GM19438 (cell line): Measurements from ENCODE around the gene KBTBD2.
"Not testable (repeated sequence)": the region's sequence is repeated elsewhere in the genome, so short reads cannot be mapped to it uniquely, and the experiment has no call there.

Source experiments
- ATAC-seq: cut with Tn5 transposase; IDR thresholded peaks from one replicate; pipeline ENCODE4 v1.9.1; 2021; ENCODE audit warnings: low read depth; ENCODE audit not compliant: unreplicated experiment

The KBTBD2 gene

GRCh38 chr7:32857063-32857462 lies 34.5 kb downstream of the KBTBD2 start:
- not testable (repeated sequence) for ATAC-seq

GRCh38 chr7:32855837-32856775 lies 35.5 kb downstream of the KBTBD2 start:
- not testable (repeated sequence) for ATAC-seq

- ATAC-seq = not testable (repeated sequence)
These were observed 40.9 kb downstream of the KBTBD2 start for GRCh38 chr7:32850654-32851053.

GRCh38 chr7:32848655-32849054 lies 42.9 kb downstream of the KBTBD2 start:
- ATAC-seq = not testable (repeated sequence)

- peak; percentile 100 for ATAC-seq
These were observed 44.8 kb downstream of the KBTBD2 start for GRCh38 chr7:32846630-32847225.

- not testable (repeated sequence) for ATAC-seq
These were observed 46.8 kb downstream of the KBTBD2 start for GRCh38 chr7:32844748-32845147.

GRCh38 chr7:32843763-32844162 lies 47.8 kb downstream of the KBTBD2 start:
- ATAC-seq = not testable (repeated sequence)

GRCh38 chr7:32839846-32840245 lies 51.7 kb downstream of the KBTBD2 start:
- ATAC-seq = not testable (repeated sequence)

- not testable (repeated sequence) for ATAC-seq
These were observed 62.4 kb downstream of the KBTBD2 start for GRCh38 chr7:32828996-32829752.
